Esophagus squamous epithelium (tissue), 4 donors: ENCODE measurements around the gene MUC20.

ENCODE experiments used
- POLR2A ChIP-seq, 4 donors: fragments of 450-650 bp; IDR thresholded peaks; one replicate each; pipeline ENCODE4 v1.6.1; 2017; ENCODE audit warnings: antibody characterized with exemption in 4 of 4, mild to moderate bottlenecking in 4 of 4, moderate library complexity in 3 of 4
- TF ChIP-seq, protein P1 (sequence below), 6 experiments: fragments of 450-650 bp in 4 of 6; fragments of 200-600 bp in 2 of 6; sonication (generic) in 2 of 6; IDR thresholded peaks; one replicate each; pipeline ENCODE4 v1.5.1; 2016 to 2019; ENCODE audit warnings: antibody characterized with exemption in 6 of 6, mild to moderate bottlenecking in 4 of 6, moderate library complexity in 4 of 6

DNA sequence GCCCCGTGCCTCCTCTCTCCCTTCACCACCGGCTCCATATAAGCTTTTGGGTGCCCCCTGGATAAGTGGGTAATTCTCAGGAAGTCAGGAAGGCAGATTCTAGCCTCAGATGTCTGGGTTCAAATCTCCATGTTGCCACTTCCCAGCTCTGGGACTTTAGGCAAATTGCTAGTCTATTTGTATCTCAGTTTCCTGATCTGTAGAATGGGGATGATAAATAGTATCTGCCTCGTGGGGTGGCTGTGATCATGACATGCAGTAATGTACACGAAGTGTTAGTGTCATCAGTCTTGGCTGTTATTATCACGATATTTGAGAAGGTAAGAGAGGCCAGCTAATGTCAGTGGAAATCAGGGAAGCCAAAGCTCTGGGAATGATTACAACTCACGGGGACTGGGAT is 47.6 kb downstream of the MUC20 start:
- TF ChIP-seq POLR2A (IDR thresholded peaks at IDR 0.05), result no peak
- TF ChIP-seq, protein P1, sequence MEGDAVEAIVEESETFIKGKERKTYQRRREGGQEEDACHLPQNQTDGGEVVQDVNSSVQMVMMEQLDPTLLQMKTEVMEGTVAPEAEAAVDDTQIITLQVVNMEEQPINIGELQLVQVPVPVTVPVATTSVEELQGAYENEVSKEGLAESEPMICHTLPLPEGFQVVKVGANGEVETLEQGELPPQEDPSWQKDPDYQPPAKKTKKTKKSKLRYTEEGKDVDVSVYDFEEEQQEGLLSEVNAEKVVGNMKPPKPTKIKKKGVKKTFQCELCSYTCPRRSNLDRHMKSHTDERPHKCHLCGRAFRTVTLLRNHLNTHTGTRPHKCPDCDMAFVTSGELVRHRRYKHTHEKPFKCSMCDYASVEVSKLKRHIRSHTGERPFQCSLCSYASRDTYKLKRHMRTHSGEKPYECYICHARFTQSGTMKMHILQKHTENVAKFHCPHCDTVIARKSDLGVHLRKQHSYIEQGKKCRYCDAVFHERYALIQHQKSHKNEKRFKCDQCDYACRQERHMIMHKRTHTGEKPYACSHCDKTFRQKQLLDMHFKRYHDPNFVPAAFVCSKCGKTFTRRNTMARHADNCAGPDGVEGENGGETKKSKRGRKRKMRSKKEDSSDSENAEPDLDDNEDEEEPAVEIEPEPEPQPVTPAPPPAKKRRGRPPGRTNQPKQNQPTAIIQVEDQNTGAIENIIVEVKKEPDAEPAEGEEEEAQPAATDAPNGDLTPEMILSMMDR (IDR thresholded peaks at IDR 0.05), result no peak
